Measurements from ENCODE around the gene MUC5B.

MUC5B gene

DNA sequence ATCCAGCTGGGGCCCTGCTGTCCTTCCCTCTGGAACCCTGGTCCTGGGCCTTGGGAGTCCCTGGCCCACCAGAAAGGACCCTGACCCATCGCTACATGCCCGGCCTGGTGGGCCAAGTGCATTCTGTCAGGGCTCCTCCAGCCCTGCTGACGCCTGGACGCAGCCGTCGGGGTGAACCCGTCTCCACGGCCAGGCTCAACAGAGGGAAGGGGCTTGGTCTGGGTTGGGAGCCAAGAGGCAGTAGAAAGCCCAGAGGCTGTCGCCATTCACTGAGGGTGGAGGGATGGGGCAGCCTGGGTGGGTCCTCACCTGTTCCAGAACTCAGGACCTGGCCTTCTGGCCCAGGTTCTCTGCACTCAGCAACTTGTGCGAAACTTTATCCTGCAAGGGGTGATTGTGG is 47.6 kb downstream of the MUC5B start:
- DNase-seq, result no peak

GRCh38 chr11:1271002-1271401 is 48.1 kb downstream of the MUC5B start:
- DNase-seq, result no peak

GRCh38 chr11:1271406-1271805 is 48.5 kb downstream of the MUC5B start:
- no peak for DNase-seq

DNA sequence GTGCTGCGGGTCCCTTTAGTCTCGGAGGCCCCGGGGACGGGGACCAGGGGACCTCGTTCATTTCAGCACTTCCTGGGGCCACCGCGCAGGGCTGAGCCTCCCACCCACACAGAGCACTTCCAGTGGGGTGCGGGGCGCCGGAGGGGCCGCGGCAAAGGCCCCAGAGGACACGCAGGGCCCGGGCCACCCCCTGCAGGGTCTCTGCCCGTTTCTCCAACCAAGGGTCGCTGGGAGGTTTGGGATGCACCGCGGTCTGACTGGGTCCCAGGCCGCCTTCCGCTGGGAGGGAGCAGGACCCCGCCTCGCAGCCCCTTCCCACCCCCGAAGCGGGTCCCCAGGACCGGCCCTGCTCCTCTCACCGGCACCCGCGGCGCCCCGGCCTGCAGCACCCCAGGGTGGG is 49.1 kb downstream of the MUC5B start:
- no peak for DNase-seq

- DNase-seq, result no peak
Measured at GRCh38 chr11:1272531-1272930, 49.7 kb downstream of the MUC5B start.

DNA sequence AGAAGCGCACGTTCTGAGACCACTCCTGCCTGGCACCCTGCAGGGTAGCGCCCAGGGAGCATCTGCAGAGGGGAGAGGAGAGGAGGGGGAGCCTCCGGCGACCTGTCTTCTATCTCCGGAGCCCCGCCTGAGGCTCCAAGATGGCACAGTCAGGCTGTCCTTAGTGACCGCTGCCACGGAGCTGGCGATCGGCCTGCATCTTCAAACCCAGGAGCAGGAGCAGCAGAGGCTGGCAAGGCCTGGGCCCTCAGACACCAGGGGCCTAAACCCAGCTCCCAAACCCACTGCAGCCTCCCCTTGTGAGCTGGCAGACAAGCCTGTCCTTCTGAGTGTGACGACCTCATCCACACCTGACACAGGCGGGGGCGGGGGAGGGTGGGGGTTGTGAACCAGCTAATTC is 51.6 kb downstream of the MUC5B start:
- DNase-seq, result no peak

DNA sequence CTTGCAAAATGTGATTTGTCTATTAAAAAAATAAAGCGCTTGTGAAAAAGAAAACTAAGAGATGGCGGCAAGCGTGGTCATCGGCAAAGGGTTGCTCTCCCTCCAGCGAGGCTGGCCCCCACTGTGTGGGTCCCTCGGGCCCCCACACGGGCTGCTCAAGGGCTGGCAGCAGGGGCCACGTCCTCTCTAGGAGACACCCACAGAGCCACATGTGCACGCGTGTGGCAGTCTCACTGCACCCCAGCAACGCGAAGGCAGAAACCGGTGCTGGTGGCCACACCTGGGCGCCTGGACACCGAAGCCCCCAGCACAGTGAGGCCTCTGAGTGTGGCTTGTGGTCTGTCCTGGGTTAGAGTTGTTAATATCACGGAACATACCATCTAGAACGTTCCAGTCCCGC is 52.2 kb downstream of the MUC5B start:
- DNase-seq, result no peak

- DNase-seq, result no peak
Measured at GRCh38 chr11:1276041-1276790, 53.4 kb downstream of the MUC5B start.

DNA sequence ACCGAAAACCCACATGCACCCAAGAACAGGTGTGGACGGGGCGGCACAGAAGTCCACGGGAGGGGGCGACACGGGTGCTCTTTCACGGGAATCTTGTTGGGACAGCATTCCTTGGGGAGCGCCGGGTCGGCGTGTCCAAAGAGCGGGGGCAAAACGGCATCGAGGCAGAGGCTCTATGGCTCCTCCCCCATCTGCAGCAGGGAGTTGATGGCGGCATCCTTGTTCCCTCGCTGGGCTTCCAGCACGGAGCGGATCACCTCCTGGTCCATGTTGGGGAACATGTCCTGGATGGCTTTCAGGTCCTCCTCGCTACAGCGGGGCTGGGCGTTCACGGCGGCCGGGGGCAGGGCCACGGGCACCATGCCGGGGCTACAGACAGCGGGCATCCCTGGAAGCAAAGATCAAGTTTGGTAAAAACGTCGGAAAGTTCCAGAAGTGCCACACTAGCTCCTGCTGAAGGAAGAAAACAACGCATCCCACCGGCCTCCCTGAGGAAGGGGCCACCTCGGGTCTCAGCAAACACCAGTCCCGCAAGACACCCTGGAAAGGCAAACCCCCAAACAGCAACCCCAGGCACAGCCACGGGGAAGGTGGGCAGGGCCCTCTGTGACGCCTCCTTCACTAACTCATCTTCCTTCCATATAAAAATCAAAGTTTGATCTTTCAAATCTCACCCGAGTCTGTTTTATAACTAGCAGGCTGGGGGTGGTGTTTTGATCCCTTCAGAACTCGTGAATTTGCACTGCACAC is 54.2 kb downstream of the MUC5B start:
- DNase-seq, result no peak

DNA sequence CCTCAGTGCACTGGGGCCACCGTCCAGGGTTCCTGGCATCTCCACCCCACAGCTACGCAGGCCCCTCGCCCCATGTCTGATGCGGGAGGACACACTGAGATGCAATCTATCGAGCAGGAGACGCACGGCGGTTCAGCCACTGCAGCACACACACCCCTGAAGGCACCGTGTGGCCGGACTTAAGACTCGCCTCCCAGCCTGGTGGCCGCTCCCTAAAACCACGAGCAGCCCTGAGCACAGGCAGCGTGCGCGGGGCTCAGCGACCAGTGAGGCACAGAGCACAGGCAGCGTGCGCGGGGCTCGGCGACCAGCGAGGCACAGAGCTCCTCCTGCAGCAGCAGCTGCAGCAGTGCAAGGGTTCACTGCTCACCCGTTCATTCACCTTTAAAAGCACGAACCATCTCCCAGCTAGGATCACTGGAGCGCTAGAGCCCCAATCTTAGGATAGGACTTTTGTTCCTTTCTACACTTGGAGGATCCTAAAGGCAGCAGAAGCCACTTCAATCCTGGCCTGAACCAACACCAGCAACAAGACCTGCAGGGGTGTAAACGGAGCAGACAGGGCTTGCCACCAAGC is 55.2 kb downstream of the MUC5B start:
- DNase-seq, result no peak

DNA sequence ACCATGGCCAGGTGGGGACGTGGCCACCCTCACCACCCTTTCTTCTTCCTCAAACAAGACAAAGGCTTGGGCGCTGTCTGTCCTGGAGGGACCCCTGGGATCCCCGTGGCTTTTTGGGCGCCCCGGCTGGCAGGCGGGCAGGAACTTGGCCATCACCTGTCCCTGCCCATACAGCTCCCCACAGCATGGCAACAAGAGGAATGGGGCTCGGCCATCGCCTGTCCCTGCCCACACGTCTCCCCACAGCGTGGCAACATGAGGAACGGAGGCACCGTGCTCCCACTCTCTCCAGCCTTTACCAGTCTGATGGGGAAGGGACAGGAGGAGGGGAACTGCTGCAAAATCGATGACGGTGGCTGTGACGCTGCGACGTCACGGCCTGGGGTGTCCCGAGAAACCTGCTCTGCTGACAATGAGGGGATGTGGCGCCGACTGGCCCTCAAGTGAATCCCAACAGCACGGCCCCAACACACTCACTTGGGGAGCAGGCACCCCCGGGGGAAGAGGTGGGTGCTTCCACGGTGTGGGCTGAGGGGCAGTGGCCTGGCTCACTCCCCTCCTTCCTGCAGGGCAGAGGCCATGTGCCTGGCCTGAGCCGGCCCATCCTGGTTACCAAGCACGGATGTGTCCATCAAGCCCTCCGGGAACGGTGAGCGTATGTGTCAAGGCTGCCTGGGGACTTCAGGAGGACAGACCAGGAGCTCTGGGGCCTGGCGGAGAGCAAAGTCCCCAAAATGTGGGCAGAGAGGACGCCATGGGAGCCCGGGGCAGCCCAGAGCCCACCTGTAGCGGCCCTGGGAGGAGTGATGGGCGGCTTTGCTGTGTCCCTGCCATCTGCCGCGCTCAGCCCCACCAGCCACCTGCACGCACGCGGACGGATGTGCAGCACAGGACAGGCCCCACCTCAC is 56.2 kb downstream of the MUC5B start:
- DNase-seq, result no peak

DNA sequence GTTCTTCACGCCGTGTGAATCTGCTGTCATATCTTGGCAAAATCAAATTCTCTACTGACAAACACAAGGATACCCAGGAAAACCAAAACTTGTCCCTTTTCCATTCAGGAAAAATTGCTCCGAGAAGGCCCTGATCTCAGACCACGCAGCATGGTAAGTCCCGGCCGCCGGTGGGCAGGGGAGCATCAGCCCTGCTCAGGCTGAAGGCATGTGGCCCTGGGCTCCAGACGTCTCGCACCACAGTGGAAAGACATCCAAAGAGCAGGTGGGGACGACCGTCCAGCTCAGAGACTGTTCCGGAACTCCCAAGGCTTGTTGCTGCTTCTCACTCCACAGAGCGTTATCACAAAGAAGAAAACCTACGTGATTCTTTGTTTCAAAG is 56.8 kb downstream of the MUC5B start:
- no peak for DNase-seq

DNA sequence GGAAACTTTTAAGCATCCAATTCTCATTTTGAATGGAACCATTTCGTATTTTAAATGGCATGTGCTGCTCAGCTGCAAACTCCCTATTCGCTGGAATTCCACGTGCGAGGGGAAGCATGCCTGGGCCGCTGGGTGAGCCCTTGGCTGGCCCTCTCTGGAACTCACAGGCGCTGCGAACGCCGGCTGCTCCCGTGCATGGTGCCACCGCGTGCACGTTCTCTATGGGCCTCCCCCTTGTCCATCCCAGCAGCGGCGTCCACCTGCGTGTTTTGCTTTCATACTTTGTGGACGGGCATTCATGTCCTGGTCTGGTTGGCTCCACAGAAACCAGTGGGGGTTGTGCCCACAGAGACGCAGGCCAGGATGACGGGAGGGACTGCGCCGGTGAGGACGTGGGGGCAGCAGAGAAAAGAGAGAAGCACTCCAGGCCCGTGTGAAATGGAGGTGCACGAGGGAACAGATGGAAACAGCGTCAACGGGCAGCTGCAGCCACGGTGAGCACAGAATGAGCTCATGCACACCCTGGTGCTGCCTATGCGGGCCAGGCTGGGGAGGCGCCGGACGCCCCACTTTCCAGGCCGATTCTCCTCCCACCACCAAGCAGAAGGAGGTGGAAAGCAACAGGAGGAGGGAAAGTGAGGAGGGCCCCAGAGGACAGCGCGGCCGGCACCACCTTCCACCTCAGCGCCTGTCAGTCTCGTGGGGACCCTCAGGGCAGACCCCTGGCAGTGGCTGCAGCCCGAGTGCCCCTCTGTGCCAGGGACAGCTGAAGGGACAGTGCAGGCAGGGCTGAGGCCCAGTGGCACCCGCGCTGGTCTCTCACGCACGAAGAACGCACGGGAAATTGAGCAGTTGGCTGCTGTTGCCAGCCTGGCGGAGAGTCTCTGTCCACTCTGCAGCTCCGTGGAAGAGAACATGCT is 57.5 kb downstream of the MUC5B start:
- DNase-seq, result no peak

DNA sequence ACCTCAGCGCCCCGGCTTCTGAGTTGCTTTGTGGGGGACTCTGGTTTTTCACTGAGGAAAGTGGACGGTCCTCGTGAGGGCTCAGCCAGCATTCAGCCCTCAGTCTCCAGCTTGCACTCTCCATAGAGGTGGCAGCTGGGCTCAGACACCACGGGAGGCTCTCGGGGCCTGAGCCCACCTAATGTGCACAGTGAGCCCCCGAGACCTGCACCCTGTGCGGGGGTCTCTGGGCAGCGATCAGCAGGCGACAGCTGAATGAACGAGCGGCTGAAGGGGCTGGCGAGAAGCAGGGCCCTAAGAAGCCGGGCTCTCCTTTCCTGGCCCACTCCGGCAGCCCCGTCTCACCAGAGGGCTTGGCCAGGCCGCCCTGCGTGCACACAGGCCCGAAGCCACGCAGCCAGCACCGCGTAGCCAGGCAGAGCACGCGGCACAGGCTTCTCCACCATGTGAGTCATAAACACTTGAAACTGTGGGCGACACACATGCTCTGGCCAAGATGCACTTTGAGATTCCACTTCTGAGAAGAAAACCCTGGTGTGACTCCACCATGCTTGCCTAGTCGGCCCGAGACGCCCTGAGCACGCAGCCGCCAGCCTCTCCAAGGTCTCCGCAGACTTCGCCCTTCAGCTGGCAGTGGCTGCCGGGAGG is 58.6 kb downstream of the MUC5B start:
- DNase-seq, result no peak

DNA sequence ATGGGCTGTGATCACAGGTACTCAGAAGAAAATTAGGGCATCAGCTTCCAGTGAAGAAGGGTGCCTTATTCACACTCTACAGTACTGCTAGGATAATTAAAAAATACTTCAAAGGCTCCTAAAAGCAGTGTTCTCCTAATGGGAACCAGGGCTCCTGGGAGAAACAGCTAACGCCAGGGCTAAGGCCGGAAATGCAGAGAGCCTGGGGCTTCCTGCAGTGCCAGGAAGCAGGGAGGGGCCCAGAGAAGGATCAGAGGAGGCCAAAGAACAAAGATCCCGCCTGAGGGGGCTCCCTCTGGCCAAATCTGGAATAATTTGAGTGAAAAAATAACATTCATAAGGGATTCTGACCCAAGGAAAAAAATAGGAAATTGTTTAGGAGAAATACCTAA is 59.1 kb downstream of the MUC5B start:
- DNase-seq, result no peak

- DNase-seq, result no peak
Measured at GRCh38 chr11:1283091-1283511, 60.2 kb downstream of the MUC5B start.

DNA sequence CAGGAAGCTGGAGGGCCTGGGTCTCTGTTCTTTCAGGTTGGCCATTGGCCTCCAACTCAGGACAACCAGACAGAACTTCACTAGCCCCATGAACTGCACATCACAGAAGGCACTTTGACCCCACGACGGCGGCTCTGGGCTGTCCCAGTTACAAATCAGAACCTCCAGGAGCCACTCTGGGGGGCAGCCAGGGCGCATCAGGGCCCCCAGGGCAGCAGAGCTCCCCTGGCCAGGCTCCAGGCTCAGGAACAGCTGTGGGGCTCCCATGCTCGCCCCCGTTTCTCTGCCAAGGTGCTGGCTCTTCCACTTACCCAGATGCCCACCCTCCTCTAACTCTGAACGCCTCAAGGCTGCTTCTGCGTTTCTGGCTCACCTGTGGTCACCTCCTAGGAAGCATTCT is 61.0 kb downstream of the MUC5B start:
- no peak for DNase-seq

- DNase-seq, result no peak
Measured at GRCh38 chr11:1285316-1285744, 62.5 kb downstream of the MUC5B start.

GRCh38 chr11:1285876-1286275 is 63.0 kb downstream of the MUC5B start:
- DNase-seq, result peak; percentile 63

DNA sequence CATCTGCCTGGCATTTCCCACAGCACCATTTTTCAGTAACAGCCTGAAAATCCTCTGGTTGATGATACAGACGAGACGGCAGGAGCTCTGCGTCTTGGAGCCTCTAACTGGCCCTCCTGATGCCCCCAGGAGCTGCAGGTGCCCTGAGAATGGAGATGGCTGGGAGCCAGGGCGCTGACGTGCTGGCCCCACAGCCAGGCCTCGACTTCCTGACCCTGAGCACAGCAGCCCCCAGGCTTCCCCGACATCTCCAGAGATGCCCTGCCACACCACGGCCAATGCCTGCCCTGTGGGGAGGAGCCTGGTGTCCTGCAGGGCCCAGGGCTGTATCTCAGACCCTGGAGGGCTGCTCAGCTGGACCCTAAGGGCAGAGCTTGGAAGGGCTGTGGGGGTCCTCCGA is 65.1 kb downstream of the MUC5B start:
- no peak for DNase-seq

- DNase-seq, result no peak
Measured at GRCh38 chr11:1288426-1289151, 65.7 kb downstream of the MUC5B start.

Data from COR-L47 (cell line).